ENCODE data around the gene KIAA1217.
"Not testable (repeated sequence)": the region's sequence is repeated elsewhere in the genome, so short reads cannot be mapped to it uniquely, and the experiment has no call there.

DNA sequence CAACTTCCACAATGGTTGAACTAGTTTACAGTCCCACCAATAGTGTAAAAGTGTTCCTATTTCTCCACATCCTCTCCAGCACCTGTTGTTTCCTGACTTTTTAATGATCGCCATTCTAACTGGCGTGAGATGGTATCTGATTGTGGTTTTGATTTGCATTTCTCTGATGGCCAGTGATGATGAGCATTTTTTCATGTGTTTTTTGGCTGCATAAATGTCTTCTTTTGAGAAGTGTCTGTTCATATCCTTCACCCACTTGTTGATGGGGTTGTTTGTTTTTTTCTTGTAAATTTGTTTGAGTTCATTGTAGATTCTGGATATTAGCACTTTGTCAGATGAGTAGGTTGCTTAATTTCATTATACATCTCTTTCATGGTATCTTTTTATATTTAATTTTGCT lies 237.0 kb downstream of the KIAA1217 start:
- TF ChIP-seq, protein P1, sequence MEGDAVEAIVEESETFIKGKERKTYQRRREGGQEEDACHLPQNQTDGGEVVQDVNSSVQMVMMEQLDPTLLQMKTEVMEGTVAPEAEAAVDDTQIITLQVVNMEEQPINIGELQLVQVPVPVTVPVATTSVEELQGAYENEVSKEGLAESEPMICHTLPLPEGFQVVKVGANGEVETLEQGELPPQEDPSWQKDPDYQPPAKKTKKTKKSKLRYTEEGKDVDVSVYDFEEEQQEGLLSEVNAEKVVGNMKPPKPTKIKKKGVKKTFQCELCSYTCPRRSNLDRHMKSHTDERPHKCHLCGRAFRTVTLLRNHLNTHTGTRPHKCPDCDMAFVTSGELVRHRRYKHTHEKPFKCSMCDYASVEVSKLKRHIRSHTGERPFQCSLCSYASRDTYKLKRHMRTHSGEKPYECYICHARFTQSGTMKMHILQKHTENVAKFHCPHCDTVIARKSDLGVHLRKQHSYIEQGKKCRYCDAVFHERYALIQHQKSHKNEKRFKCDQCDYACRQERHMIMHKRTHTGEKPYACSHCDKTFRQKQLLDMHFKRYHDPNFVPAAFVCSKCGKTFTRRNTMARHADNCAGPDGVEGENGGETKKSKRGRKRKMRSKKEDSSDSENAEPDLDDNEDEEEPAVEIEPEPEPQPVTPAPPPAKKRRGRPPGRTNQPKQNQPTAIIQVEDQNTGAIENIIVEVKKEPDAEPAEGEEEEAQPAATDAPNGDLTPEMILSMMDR (conservative IDR thresholded peaks at IDR 0.05; ENCODE audit: low read depth, low read length), result not testable (repeated sequence)
- TF ChIP-seq EZH2 (IDR thresholded peaks at IDR 0.05; ENCODE audit: borderline replicate concordance, low read depth, low read length, poor library complexity, severe bottlenecking), result not testable (repeated sequence)
